IgD-negative memory B cell (primary cell): ENCODE measurements around the gene COL24A1. TPM values are rescaled to one million over a fixed set of nuclear protein-coding genes. Genes with fewer than 3 reads are reported as not detected.

Source experiments
- H3K27ac Mint-ChIP-seq, 3 donors: one replicate each; pipeline ENCODE4 v1.8.0; 2020 to 2022; ENCODE audit warnings: mild to moderate bottlenecking in 3 of 3, mixed read lengths in 3 of 3, moderate library complexity in 1 of 3
- H3K27me3 Mint-ChIP-seq: one replicate; pipeline ENCODE4 v1.8.0; 2021; ENCODE audit warnings: mixed read lengths
- H3K36me3 Mint-ChIP-seq: one replicate; pipeline ENCODE4 v1.8.0; 2020; ENCODE audit warnings: mild to moderate bottlenecking, mixed read lengths
- H3K4me1 Mint-ChIP-seq, 3 donors: one replicate each; pipeline ENCODE4 v1.8.0; 2020 to 2022; ENCODE audit warnings: mixed read lengths in 3 of 3, mild to moderate bottlenecking in 1 of 3
- H3K4me3 Mint-ChIP-seq, 4 donors: one replicate each; pipeline ENCODE4 v1.8.0; 2020 to 2022; ENCODE audit warnings: mild to moderate bottlenecking in 4 of 4, mixed read lengths in 4 of 4, moderate library complexity in 3 of 4
- H3K9me3 Mint-ChIP-seq, 3 donors: one replicate each; pipeline ENCODE4 v1.8.0; 2020 to 2021; ENCODE audit warnings: mixed read lengths in 3 of 3, mild to moderate bottlenecking in 1 of 3
- polyA plus RNA-seq: library from polyadenylated mRNA; unstranded; fragments of 300-500 nt; fragmentation: Illumina TruSeq; gene quantifications from one replicate; pipeline ENCODE4 v1.2.3, GENCODE V29; 2021

Gene COL24A1
- polyA plus RNA-seq, 1 donor from 2014 or later = not detected

GRCh38 chr1:86069757-86070145 is 86.8 kb downstream of the COL24A1 start:
- H3K4me3 Mint-ChIP-seq = no peak overlapping the region
- no peak overlapping the region for H3K27ac Mint-ChIP-seq
- H3K36me3 Mint-ChIP-seq = no peaks in the 10 kb centered on the region

GRCh38 chr1:86068841-86069756 is 87.5 kb downstream of the COL24A1 start:
- Mint-ChIP-seq H3K36me3 (no peaks in the 10 kb centered on the region), H3K27me3 (peaks cover 2% of the 10 kb centered on the region), H3K4me3 (no peak overlapping the region), H3K4me1 (no peaks in the 10 kb centered on the region), H3K27ac (no peak overlapping the region), H3K9me3 (peaks cover 0 to 2% (median 0%) of the 10 kb centered on the region in 3 donors)

More at GRCh38 chr1:86069757-86070145, 86.8 kb downstream of the COL24A1 start:
- no peaks in the 10 kb centered on the region for H3K4me1 Mint-ChIP-seq
- peaks cover 0 to 2% (median 0%) of the 10 kb centered on the region in 3 donors for H3K9me3 Mint-ChIP-seq
- H3K27me3 Mint-ChIP-seq = peaks cover 2% of the 10 kb centered on the region

GRCh38 chr1:86068271-86068721 is 88.3 kb downstream of the COL24A1 start:
- H3K36me3 Mint-ChIP-seq = no peaks in the 10 kb centered on the region
- peaks cover 0 to 2% (median 0%) of the 10 kb centered on the region in 3 donors for H3K9me3 Mint-ChIP-seq
- no peak overlapping the region for H3K27ac Mint-ChIP-seq
- no peaks in the 10 kb centered on the region for H3K4me1 Mint-ChIP-seq
- H3K27me3 Mint-ChIP-seq = peaks cover 2% of the 10 kb centered on the region
- no peak overlapping the region for H3K4me3 Mint-ChIP-seq

- Mint-ChIP-seq H3K9me3 (no peaks in the 10 kb centered on the region), H3K4me3 (no peak overlapping the region), H3K27me3 (peaks cover 2% of the 10 kb centered on the region), H3K4me1 (no peaks in the 10 kb centered on the region), H3K27ac (no peak overlapping the region), H3K36me3 (no peaks in the 10 kb centered on the region)
These were observed 88.9 kb downstream of the COL24A1 start for GRCh38 chr1:86067626-86068025.

GRCh38 chr1:86064899-86065298 is 91.7 kb downstream of the COL24A1 start:
- Mint-ChIP-seq H3K27me3 (peaks cover 2% of the 10 kb centered on the region), H3K27ac (no peak overlapping the region), H3K4me1 (no peaks in the 10 kb centered on the region), H3K36me3 (no peaks in the 10 kb centered on the region), H3K9me3 (no peaks in the 10 kb centered on the region), H3K4me3 (no peak overlapping the region)

GRCh38 chr1:86063721-86064120 is 92.9 kb downstream of the COL24A1 start:
- Mint-ChIP-seq H3K27ac (no peak overlapping the region), H3K36me3 (no peaks in the 10 kb centered on the region)

GRCh38 chr1:86062453-86062852 is 94.1 kb downstream of the COL24A1 start:
- no peaks in the 10 kb centered on the region for H3K36me3 Mint-ChIP-seq
- no peak overlapping the region for H3K27ac Mint-ChIP-seq
- peaks cover 2% of the 10 kb centered on the region for H3K27me3 Mint-ChIP-seq
- H3K4me3 Mint-ChIP-seq = no peak overlapping the region
- no peaks in the 10 kb centered on the region for H3K9me3 Mint-ChIP-seq
- H3K4me1 Mint-ChIP-seq = no peaks in the 10 kb centered on the region

More at GRCh38 chr1:86063721-86064120, 92.9 kb downstream of the COL24A1 start:
- peaks cover 2% of the 10 kb centered on the region for H3K27me3 Mint-ChIP-seq
- no peaks in the 10 kb centered on the region for H3K9me3 Mint-ChIP-seq
- no peaks in the 10 kb centered on the region for H3K4me1 Mint-ChIP-seq
- H3K4me3 Mint-ChIP-seq = no peak overlapping the region

GRCh38 chr1:86061551-86061990 is 95.0 kb downstream of the COL24A1 start:
- Mint-ChIP-seq H3K9me3 (no peaks in the 10 kb centered on the region), H3K27ac (no peak overlapping the region), H3K4me1 (peaks cover 0 to 3% (median 0%) of the 10 kb centered on the region in 3 donors), H3K4me3 (no peak overlapping the region), H3K36me3 (no peaks in the 10 kb centered on the region), H3K27me3 (peaks cover 2% of the 10 kb centered on the region)

GRCh38 chr1:86054396-86054795 is 102.2 kb downstream of the COL24A1 start:
- no peak overlapping the region for H3K4me3 Mint-ChIP-seq
- H3K36me3 Mint-ChIP-seq = peaks cover 1% of the 10 kb centered on the region
- H3K9me3 Mint-ChIP-seq = no peaks in the 10 kb centered on the region
- peaks cover 0 to 3% (median 1%) of the 10 kb centered on the region in 3 donors for H3K4me1 Mint-ChIP-seq
- no peak overlapping the region for H3K27ac Mint-ChIP-seq
- H3K27me3 Mint-ChIP-seq = no peaks in the 10 kb centered on the region

GRCh38 chr1:86052948-86053698 is 103.4 kb downstream of the COL24A1 start:
- H3K27ac Mint-ChIP-seq = no peak overlapping the region
- peaks cover 1% of the 10 kb centered on the region for H3K36me3 Mint-ChIP-seq
- H3K9me3 Mint-ChIP-seq = no peaks in the 10 kb centered on the region
- H3K4me1 Mint-ChIP-seq = peaks cover 0 to 3% (median 1%) of the 10 kb centered on the region in 3 donors
- no peak overlapping the region for H3K4me3 Mint-ChIP-seq
- peaks cover 2% of the 10 kb centered on the region for H3K27me3 Mint-ChIP-seq

- H3K36me3 Mint-ChIP-seq = no peaks in the 10 kb centered on the region
- peaks cover 0 to 4% (median 0%) of the 10 kb centered on the region in 3 donors for H3K4me1 Mint-ChIP-seq
- H3K4me3 Mint-ChIP-seq = no peak overlapping the region
These were observed 121.5 kb downstream of the COL24A1 start for GRCh38 chr1:86035101-86035500.

GRCh38 chr1:86030180-86030579 is 126.4 kb downstream of the COL24A1 start:
- H3K4me3 Mint-ChIP-seq = no peak overlapping the region

More at GRCh38 chr1:86035101-86035500, 121.5 kb downstream of the COL24A1 start:
- H3K27ac Mint-ChIP-seq = no peak overlapping the region
- peaks cover 0 to 3% (median 0%) of the 10 kb centered on the region in 3 donors for H3K9me3 Mint-ChIP-seq
- no peaks in the 10 kb centered on the region for H3K27me3 Mint-ChIP-seq

GRCh38 chr1:86018283-86018923 is 138.2 kb downstream of the COL24A1 start:
- no peaks in the 10 kb centered on the region for H3K36me3 Mint-ChIP-seq
- H3K9me3 Mint-ChIP-seq = no peaks in the 10 kb centered on the region
- peaks cover 0 to 2% (median 0%) of the 10 kb centered on the region in 3 donors for H3K4me1 Mint-ChIP-seq
- H3K27me3 Mint-ChIP-seq = no peaks in the 10 kb centered on the region
- H3K27ac Mint-ChIP-seq = no peak overlapping the region
- no peak overlapping the region for H3K4me3 Mint-ChIP-seq

More at GRCh38 chr1:86030180-86030579, 126.4 kb downstream of the COL24A1 start:
- H3K9me3 Mint-ChIP-seq = peaks cover 0 to 2% (median 0%) of the 10 kb centered on the region in 3 donors
- H3K27ac Mint-ChIP-seq = no peak overlapping the region
- peaks cover 1% of the 10 kb centered on the region for H3K27me3 Mint-ChIP-seq
- H3K4me1 Mint-ChIP-seq = no peaks in the 10 kb centered on the region
- H3K36me3 Mint-ChIP-seq = peaks cover 1% of the 10 kb centered on the region

- H3K27ac Mint-ChIP-seq = no peak overlapping the region
- no peaks in the 10 kb centered on the region for H3K36me3 Mint-ChIP-seq
- H3K4me1 Mint-ChIP-seq = peaks cover 0 to 2% (median 0%) of the 10 kb centered on the region in 3 donors
- no peak overlapping the region for H3K4me3 Mint-ChIP-seq
- H3K27me3 Mint-ChIP-seq = no peaks in the 10 kb centered on the region
- H3K9me3 Mint-ChIP-seq = no peaks in the 10 kb centered on the region
These were observed 140.4 kb downstream of the COL24A1 start for GRCh38 chr1:86016076-86016759.
